Measurements from ENCODE around the gene CD81.
A peak's percentile ranks its signal among the peaks of the same experiment; 100 is the strongest.

Gene CD81

GRCh38 chr11:2377511-2378443 is 667 bp downstream of the CD81 start:
- peak; percentile 72 for DNase-seq

GRCh38 chr11:2378527-2379210 is 1.6 kb downstream of the CD81 start:
- no peak for DNase-seq

- DNase-seq, result no peak
These were observed 2.5 kb downstream of the CD81 start for GRCh38 chr11:2379466-2380174.

- no peak for DNase-seq
These were observed 3.3 kb downstream of the CD81 start for GRCh38 chr11:2380396-2380795.

GRCh38 chr11:2380807-2381350 is 3.8 kb downstream of the CD81 start:
- DNase-seq, result no peak

DNA sequence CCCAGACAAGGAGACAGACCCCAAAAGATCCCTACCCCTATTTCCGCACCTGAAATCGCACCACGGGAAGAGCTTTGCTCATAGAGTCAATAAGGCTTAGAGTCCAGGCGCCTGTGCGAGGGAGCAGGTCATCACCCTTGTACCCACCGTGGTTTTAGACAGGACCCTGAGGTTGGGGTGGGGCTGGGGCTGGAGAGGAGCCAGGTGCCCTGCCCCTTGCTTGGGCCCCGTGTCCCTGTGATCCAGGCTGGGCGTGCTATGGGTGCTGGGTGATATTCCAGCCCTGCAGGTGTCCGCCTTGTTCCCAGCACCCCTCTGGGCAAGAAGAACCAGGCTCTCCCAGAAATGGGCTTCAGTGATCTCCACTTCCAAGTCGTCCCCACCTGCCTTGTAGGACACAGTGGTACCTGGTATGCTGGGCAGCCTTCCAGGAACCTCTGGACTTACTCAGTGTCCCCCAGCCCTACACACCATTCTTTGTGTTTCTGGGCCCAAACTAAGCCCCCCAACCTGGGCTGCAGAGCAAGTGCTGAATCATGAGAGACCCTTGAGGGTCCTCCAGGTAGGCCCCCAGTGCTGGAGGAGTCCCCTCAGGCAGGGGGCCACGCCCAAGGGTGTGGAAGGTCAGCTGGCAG is 4.5 kb downstream of the CD81 start:
- no peak for DNase-seq

GRCh38 chr11:2382129-2382517 is 5.0 kb downstream of the CD81 start:
- no peak for DNase-seq

DNA sequence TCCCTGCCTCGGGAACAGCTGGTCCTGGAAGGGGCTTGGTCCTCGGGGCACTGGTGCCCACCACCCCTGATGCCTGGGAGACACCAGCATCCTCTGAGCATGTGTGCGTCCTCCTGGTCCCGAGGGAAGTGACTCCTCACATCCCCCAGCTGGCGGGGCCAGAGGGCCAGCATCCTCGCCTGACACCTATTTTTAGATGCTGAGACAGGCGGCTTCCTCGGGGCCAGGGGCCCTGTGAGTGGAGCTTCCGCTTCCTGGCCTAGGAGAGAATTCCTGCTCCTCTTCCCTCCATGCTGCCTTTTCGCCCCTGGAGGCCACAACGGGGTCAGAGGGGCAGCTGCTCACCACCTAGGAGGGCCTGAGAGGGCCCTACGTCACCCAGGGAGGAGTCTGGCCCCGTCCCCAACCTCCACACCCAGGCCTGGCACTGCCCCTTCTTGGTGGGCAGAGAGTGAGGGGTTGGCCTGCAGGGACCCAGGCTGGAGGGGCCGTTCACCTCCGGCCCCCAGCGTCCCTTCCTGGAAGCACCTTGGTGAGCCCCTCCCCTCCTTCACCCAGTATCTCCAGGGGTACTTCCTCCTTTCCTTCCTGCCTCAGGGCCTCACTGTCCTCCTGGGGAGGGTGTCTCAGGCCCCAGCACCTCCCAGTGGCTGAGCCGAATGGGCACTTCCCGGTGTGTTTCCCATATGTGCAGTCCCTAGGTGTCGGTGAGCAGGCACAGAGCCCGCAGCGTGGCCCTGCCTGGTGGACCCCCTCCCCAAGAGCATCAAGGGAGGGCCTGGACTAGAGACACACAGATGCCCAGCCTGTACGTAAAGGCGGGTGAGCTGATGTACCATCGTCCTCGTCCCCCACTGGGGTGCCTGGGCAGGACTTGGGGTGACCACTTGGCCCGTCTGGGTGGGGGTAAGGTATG is 6.1 kb downstream of the CD81 start:
- no peak for DNase-seq

DNA sequence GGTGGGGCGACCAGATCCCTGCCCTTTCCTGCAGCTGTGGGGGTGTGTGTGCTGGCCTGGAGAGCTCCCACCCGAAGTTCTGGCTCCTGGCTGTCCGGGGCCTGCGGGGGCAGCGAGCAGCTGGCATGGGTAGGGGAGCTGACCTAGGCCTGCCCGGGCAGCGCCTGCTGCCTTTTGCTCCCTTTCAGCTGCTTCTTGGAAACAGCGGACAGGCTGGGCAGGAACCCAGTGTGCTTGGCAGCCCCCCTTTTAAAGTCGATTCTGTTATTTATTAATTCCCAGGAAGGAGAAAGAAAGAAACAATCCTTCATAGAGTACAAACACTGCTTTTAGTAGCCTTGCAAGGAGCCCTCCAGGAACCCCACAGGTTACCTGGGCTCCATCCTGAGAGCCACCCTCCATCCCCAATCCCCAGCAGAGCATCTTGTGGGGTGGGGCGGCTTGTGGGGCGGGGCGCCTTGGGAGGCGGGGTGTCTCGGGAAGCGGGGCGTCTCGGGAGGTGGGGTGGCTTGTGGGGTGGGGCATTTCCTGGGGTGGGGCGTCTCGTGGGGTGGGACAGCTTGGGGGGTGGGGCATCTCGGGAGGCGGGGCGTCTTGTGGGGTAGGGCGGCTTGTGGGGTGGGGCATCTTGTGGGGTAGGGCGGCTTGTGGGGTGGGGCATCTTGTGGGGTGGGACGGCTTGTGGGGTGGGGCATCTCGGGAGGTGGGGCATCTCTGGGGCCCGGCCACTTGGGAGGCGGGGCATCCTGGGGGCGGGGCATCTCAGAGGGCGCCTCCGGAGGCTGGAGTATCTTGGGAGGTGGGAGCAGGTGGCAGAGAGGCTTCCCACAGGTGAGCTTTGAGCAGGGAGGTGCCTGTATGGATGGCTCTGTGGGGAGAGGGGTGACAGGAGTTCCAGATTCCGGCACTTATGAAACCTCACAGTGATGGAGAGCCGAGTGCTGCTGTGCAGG is 7.0 kb downstream of the CD81 start:
- DNase-seq, result peak; percentile 37

- no peak for DNase-seq
These were observed 8.3 kb downstream of the CD81 start for GRCh38 chr11:2385156-2386151.

DNA sequence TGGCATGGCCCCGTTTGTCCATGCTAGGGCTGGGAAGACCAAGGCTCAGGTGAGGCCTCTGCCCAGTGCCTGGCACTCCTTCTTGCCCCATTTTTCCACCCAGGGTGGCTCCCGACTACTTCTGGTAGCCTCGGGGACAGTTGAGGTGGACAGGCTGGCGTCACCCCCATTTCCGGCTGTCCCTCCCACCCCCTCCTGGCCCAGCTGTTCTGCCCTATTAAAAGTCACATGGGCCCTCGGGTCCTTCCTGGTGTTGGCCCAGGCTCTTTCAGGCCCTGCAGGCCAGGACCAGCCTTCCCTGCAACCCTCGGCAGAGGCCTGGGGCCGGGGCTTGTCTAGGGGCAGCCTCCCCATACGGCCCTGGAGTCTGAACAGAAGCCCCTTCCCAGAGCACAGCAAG is 9.5 kb downstream of the CD81 start:
- DNase-seq, result no peak

- DNase-seq, result no peak
These were observed 10.3 kb downstream of the CD81 start for GRCh38 chr11:2387266-2387987.

DNA sequence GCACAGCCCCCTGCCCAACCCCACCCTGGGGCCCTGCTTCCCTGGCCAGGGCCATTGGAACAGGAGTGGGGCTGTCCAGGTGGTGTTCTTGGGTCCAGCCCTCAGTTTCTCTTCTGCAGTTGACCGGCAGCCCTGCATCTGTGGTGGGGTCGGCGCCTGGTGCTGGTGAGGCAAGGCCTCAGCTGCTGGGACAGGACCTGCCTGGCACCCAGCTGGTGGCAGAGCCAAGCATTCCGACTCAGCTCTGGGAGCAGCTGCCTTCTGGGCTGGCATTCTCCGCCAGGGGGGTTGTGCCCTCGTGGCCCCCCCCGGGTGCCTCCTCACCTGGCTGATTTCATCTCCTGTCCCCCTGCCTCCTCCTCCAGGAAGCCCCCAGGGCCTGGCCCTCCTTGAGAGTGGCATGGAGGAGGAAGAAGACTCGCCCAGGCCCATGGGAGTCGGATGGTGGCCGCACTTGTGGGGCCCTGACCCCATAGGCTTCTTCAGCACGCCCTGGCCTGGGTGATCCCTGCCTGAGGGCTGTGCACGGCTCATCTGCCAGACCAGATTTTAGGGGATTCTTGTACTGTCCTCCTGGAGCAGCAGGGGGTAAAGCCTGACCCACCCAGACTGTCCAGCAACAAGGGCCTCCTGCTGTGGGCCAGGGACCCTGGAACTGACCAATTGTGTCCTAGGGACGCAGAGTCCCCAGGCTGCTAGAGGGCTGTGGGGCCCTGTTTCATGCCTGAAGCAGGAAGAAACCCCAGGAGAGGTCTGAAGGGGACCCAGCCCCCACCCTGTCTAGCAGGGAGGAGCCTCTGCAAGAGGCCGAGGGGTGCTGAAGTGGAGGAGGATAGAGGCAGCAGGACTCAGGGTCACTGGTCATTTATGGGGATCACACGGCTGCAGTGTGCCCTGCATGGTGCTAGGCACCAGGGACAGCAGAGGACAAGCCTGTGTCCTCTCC is 11.6 kb downstream of the CD81 start:
- no peak for DNase-seq

DNA sequence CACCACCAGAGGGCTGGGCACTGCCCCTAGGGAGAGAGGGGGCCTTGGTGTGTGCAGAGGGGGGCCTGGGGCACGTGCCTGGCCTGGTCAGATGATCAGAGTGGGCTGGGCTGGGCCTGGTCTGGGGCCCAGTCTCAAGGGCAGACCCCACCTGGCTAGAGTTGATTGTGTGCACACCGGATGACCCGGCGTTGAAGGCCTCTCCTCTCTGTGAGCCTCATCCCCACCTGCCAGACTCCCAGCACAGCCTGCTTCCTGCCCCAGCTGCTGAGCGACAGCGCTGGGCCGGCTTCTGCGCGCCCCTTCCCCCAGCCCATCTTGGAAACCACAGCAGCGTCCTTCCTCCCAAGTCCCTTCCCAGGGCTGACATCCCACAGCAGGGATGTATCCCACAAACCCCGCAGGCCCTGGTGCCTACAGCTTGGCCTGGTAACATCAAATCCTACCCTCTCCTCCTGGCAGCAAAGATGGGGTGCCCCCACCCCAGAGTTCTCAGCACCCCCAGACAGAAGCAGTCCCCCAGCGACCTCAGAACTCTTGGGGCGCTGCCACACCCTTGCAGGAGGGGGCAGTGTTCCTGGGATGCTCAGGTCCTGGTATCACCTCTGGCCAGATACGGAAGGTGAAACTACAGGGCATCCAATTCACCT is 12.4 kb downstream of the CD81 start:
- DNase-seq, result no peak

GRCh38 chr11:2390091-2390724 is 13.1 kb downstream of the CD81 start:
- DNase-seq, result no peak

DNA sequence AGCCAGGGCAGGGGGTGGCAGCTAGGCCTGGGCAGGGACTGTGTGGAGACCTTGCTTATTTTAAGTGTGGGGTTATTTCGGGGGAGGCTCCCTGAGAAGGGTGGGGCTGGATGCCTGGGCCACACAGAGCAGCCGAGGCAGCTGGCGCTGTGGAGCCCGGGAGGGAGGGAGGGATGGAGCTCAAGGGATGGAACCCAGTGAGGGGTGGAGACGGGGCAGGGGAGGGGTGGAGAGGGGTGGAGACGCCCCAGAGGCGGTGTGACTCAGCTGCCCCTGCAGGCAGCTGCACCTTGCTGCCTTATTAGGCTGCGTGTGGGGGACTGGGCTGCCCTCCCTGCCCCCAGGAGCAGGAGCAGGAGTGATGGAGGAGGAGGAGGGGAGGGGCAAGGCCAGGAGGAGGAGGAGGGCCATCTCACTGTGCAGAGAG is 13.6 kb downstream of the CD81 start:
- DNase-seq, result no peak
